Central memory CD8-positive, alpha-beta T cell (primary cell): ENCODE results near the gene CCDC14.
"Not testable (repeated sequence)": the region's sequence is repeated elsewhere in the genome, so short reads cannot be mapped to it uniquely, and the experiment has no call there.

Source experiments
- ATAC-seq: fragments of 150-1000 bp; cut with Tn5 transposase; replicated peaks from 2 replicates; pipeline ENCODE4 v1.10.0; 2022; ENCODE audit warnings: mild to moderate bottlenecking, moderate FRiP score, moderate number of reproducible peaks; ENCODE audit not compliant: poor library complexity, severe bottlenecking; ENCODE audit errors: extremely low read depth
- DNase-seq, 2 donors: peaks; one replicate each; pipeline ENCODE4 v3.0.0; 2021; ENCODE audit warnings: low spot score in 2 of 2
- H3K27ac Mint-ChIP-seq: one replicate; pipeline ENCODE4 v1.8.0; 2022; ENCODE audit warnings: low read depth, mild to moderate bottlenecking, moderate library complexity, mixed read lengths
- H3K27me3 Mint-ChIP-seq: one replicate; pipeline ENCODE4 v1.8.0; 2022; ENCODE audit warnings: mixed read lengths
- H3K36me3 Mint-ChIP-seq: one replicate; pipeline ENCODE4 v1.8.0; 2022; ENCODE audit warnings: mild to moderate bottlenecking, moderate library complexity, mixed read lengths; ENCODE audit not compliant: insufficient read depth
- H3K4me1 Mint-ChIP-seq: one replicate; pipeline ENCODE4 v1.8.0; 2022; ENCODE audit warnings: mixed read lengths
- H3K4me3 Mint-ChIP-seq: one replicate; pipeline ENCODE4 v1.8.0; 2022; ENCODE audit warnings: mild to moderate bottlenecking, moderate library complexity, mixed read lengths
- H3K9me3 Mint-ChIP-seq: one replicate; pipeline ENCODE4 v1.8.0; 2022; ENCODE audit warnings: mixed read lengths

CCDC14 gene

DNA sequence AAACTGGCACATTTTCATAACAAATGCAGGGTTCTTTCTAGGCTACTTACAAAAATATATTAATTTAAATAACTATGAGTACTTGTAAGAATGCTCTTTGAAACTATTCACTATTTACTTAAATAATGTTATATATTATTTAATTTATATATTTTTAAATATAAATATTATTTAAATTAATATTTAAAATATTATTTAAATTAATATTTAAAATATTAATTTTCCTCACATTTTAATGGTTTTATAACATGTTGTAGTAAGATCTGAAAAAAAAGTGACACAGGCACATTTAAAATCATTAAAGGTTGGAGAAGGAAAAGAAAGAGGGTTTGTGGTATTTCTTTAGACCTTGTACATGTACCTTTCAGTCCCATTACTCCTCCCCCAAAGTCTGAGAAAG, 34.6 kb downstream of the CCDC14 start:
- Mint-ChIP-seq H3K9me3 (peaks cover 18% of the 10 kb centered on the region), H3K4me1 (no peaks in the 10 kb centered on the region), H3K27ac (no peak overlapping the region), H3K27me3 (no peaks in the 10 kb centered on the region), H3K36me3 (peaks cover 12% of the 10 kb centered on the region), H3K4me3 (no peak overlapping the region)
- ATAC-seq (no peak), DNase-seq (no peak)

DNA sequence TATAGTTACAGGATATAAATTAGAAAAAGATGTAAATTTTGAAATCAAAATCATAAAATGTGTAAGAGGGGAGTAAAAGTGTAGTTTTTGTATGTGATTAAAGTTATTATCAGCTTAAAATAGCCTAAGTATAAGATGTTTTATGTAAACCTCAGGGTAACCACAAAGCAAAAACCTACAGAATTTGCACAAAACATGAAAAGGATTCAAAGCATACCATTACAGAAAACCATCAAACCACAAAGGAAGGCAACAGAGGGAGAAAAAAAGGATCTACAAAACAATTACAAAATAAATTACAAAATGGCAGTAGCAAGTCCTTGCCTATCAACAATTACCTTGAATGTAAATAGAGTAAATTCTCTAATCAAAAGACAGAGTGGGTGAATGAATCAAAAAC, 40.2 kb downstream of the CCDC14 start:
- Mint-ChIP-seq H3K27ac (no peak overlapping the region), H3K36me3 (peaks cover 6% of the 10 kb centered on the region), H3K9me3 (peaks cover 35% of the 10 kb centered on the region), H3K4me1 (no peaks in the 10 kb centered on the region), H3K4me3 (no peak overlapping the region), H3K27me3 (no peaks in the 10 kb centered on the region)
- no peak for DNase-seq
- ATAC-seq: no peak

DNA sequence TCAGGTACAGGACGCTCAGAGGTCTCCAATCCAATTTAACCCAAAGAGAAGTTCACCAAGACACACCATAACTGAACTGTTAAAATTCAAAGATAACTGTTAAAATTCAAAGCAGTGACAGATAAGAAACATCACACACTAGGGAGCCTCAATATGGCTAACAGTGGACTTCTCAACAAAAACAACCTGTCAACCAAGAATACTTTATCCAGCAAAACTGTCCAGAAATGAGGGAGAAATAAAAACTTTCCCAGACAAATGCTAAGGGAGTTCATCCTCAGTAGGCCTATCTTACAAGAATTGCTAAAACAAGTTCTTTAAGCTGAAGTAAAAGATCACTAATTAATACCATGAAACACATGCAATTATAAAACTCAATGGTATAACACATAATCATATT, 40.6 kb downstream of the CCDC14 start:
- Mint-ChIP-seq H3K27ac (no peak overlapping the region), H3K4me3 (no peak overlapping the region), H3K9me3 (peaks cover 35% of the 10 kb centered on the region), H3K4me1 (no peaks in the 10 kb centered on the region), H3K36me3 (peaks cover 6% of the 10 kb centered on the region), H3K27me3 (no peaks in the 10 kb centered on the region)
- ATAC-seq (no peak), DNase-seq (no peak)

DNA sequence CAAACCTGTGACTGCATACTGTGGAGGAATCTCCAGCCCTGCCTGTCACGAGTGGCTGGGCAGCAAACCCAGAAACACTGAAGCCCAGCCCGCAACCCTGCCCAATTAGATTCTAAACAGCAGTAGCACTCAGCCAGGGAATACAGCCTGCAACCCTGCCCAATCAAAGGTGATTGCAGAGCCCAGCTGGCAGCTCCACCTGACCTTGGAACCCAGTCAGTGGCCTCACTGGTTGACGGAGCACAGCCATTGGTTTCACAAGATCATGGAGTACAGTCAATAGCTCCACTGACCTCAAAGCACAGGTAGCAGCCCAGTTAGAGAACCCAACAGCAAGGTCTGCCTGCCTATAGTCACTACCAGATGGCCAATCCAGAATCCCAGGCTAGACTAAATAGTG, 41.7 kb downstream of the CCDC14 start:
- Mint-ChIP-seq H3K9me3 (peaks cover 33% of the 10 kb centered on the region), H3K27me3 (no peaks in the 10 kb centered on the region), H3K4me3 (no peak overlapping the region), H3K36me3 (peaks cover 6% of the 10 kb centered on the region), H3K4me1 (no peaks in the 10 kb centered on the region), H3K27ac (no peak overlapping the region)
- ATAC-seq: no peak
- DNase-seq: no peak

DNA sequence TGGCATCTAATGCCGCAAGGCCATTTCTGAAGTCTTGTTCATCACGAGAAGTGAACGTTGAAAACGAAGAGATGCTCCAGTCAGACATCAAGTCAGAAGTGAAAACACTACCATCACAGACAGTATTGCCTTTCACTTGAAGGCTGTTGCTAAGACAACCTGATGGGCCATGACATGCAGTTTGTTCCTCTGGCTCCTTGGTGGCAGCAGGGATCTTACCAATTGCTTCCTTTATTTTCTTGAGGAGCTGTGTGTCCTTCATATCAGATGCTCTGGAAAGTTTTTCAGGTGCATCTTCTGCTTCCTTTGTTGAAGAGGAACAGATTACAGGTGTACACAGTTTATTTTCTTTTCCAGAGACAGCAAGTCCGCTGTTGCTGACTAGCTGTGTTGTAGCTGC, 46.2 kb downstream of the CCDC14 start:
- ATAC-seq (no peak), DNase-seq (no peak)
- H3K4me3 Mint-ChIP-seq: no peak overlapping the region
- H3K9me3 Mint-ChIP-seq: peaks cover 3% of the 10 kb centered on the region
- H3K36me3 Mint-ChIP-seq: peaks cover 2% of the 10 kb centered on the region
- no peaks in the 10 kb centered on the region for H3K4me1 Mint-ChIP-seq
- no peak overlapping the region for H3K27ac Mint-ChIP-seq
- H3K27me3 Mint-ChIP-seq: no peaks in the 10 kb centered on the region

DNA sequence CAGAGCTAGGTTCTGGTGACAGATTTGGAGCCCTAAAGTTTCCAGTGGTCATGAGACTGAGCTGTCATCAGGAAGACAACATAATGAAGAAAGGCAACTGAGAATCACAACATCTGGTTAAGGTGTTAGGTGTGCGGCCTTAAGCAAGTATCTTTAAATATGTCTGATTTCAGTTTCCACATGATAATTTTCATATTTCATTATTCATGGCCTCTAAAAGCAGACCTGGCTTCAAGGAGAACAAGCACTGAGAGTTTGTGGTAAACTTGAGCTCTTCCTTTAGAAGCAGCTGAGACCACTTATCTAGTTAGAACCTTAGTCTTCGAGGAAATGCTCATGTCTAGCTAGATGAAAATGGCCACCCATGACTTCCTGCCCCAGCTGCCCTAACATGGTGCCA, 51.2 kb downstream of the CCDC14 start:
- DNase-seq (no peak), ATAC-seq (no peak)
- Mint-ChIP-seq H3K36me3 (no peaks in the 10 kb centered on the region), H3K4me3 (no peak overlapping the region), H3K9me3 (no peaks in the 10 kb centered on the region), H3K27ac (no peak overlapping the region), H3K4me1 (no peaks in the 10 kb centered on the region), H3K27me3 (peaks cover 12% of the 10 kb centered on the region)

DNA sequence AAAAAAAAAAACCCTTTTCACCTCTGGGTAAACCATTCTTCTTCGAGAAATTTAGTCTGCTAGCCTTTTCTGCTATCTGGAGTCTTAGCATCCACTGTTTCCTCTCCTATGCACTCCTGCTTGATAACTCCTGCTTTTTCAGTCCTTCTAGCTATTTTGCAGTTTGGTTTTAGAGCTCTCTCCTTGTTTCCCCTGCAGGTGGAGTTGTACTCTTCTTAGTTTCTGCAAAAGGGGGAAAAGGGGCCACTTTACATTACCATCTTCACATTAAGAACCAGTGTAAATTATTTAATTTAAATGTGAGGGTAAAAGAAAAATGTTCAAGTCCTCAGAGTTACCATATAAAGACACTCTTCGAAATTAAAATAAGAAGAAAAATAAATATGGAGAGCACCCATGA, 53.3 kb downstream of the CCDC14 start:
- H3K36me3 Mint-ChIP-seq: no peaks in the 10 kb centered on the region
- no peaks in the 10 kb centered on the region for H3K9me3 Mint-ChIP-seq
- H3K27me3 Mint-ChIP-seq: peaks cover 12% of the 10 kb centered on the region
- H3K4me3 Mint-ChIP-seq: no peak overlapping the region
- H3K4me1 Mint-ChIP-seq: no peaks in the 10 kb centered on the region
- ATAC-seq: no peak
- DNase-seq: no peak
- H3K27ac Mint-ChIP-seq: no peak overlapping the region

DNA sequence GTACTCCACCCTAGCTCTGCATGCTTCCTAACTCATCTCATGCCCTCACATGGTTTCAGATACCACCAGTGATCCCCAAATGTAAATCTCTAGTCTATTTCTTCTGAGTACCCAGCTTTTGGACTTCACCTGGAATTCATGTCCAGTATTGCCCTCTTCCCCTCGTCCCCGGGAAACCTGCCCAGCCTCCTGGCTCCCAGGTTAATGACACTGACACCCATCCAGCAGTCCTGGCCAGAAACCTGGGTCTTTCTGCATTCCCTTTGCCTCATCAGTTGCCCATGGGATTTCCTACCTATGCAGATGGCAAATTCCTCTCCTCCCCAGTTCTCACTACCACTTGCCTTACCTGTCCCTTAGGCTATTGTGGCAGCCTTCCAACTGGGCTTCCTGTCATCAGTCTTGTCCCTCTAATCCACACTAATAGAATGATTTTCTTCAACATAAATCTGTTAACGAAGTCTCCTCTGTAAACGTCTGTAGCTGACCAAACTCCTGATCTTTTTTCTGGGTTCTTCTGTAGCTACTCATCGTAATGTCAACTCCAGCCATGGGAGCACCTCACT, 61.6 kb downstream of the CCDC14 start:
- Mint-ChIP-seq H3K4me1 (no peaks in the 10 kb centered on the region), H3K9me3 (no peaks in the 10 kb centered on the region), H3K36me3 (no peaks in the 10 kb centered on the region), H3K4me3 (no peak overlapping the region), H3K27ac (no peak overlapping the region), H3K27me3 (peaks cover 17% of the 10 kb centered on the region)
- no peak for DNase-seq
- ATAC-seq: no peak

DNA sequence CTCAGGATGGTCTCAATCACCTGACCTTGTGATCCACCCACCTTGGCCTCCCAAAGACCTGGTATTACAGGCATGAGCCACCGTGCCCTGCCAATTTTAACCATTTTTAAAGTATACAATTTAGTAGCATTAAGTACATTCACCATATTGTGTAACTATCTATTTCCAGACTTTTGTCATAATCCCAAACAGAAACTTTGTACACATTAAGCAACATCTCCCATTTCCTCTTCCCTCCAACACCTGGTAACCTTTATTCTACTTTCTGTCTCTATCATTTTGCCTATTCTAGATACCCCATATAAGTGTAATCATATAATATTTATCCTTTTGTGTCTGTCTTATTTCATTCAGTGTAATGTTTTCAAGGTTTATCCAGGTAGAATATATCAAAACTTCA, 68.0 kb downstream of the CCDC14 start:
- ATAC-seq: no peak
- DNase-seq: no peak
- Mint-ChIP-seq H3K4me3 (no peak overlapping the region), H3K4me1 (no peaks in the 10 kb centered on the region), H3K27me3 (peaks cover 26% of the 10 kb centered on the region), H3K36me3 (peaks cover 2% of the 10 kb centered on the region), H3K9me3 (no peaks in the 10 kb centered on the region), H3K27ac (no peak overlapping the region)

DNA sequence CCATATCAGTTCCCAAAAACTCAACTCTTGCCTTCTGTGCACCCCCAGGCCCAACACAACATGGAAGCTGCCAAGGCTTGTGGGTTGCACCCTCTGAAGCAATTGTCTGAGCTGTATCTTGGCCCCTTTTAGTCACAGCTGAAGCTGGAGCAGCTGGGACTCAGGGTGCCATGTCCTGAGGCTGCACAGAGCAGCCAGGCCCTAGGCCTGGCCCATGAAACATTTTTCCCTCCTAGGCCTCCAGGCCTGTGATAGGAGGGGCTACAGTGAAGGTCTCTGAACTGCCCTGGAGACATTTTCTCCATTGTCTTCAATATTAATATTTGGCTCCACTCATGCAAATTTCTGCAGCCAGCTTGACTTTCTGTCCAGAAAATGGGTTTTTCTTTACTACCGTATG, 68.8 kb downstream of the CCDC14 start:
- no peak overlapping the region for H3K4me3 Mint-ChIP-seq
- no peaks in the 10 kb centered on the region for H3K9me3 Mint-ChIP-seq
- no peak overlapping the region for H3K27ac Mint-ChIP-seq
- ATAC-seq: no peak
- H3K36me3 Mint-ChIP-seq: peaks cover 2% of the 10 kb centered on the region
- peaks cover 31% of the 10 kb centered on the region for H3K27me3 Mint-ChIP-seq
- H3K4me1 Mint-ChIP-seq: no peaks in the 10 kb centered on the region
- no peak for DNase-seq

DNA sequence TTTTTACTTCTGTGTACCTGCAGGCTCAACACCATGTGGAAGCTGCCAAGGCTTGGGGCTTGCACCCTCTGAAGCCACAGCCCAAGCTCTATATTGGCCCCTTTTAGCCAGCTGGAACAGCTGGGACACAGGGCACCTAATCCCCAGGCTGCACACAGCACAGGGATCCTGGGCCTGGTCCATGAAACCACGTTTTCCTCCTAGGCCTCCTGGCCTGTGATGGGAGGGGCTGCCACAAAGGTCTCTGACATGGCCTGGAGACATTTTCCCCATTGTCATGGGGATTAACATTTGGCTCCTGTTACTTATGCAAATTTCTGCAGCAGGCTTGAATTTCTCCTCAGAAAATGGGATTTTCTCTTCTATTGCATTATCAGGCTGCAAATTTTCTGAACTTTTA, 70.0 kb downstream of the CCDC14 start:
- not testable (repeated sequence) for H3K36me3 Mint-ChIP-seq, ATAC-seq, H3K27ac Mint-ChIP-seq, H3K9me3 Mint-ChIP-seq, DNase-seq, H3K4me1 Mint-ChIP-seq, H3K4me3 Mint-ChIP-seq
- H3K27me3 Mint-ChIP-seq: peaks cover 38% of the 10 kb centered on the region

DNA sequence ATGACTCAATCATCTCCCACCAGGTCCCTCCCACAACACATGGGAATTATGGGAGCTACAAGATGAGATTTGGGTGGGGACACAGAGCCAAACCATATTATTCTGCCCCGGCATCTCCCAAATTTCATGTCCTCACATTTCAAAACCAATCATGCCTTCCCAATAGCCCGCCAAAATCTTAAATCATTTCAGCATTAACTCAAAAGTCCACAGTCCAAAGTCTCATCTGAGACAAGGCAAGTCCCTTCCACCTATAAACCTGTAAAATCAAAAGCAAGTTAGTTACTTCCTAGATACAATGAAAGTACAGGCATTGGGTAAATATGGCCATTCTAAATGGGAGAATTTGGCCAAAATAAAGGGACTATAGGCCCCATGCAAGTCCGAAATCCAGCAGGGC, 70.9 kb downstream of the CCDC14 start:
- not testable (repeated sequence) for H3K27ac Mint-ChIP-seq, H3K36me3 Mint-ChIP-seq, DNase-seq, H3K9me3 Mint-ChIP-seq, ATAC-seq, H3K4me3 Mint-ChIP-seq, H3K4me1 Mint-ChIP-seq
- H3K27me3 Mint-ChIP-seq: peaks cover 47% of the 10 kb centered on the region

DNA sequence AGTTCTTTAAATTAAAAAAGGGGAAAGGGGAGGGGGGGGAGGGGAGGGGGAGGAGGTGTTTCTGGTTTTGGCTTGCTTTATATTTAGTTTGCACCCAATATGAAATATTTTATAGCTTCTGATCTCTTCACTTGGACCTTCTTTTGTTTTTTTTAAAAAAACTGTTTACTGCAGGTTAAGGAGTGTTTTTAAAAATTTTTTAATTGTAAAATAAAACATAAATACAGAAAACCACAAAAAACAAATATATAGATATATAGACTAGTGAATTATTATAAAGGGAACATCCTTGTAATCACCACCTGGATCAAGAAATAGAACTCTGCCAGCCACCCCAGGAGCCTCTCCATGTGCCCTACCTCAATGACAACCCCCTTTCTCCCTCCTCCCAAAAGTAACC, 76.0 kb downstream of the CCDC14 start:
- ATAC-seq: no peak
- H3K4me1 Mint-ChIP-seq: peaks cover 14% of the 10 kb centered on the region
- no peak overlapping the region for H3K27ac Mint-ChIP-seq
- peaks cover 87% of the 10 kb centered on the region for H3K27me3 Mint-ChIP-seq
- peaks cover under 1% of the 10 kb centered on the region for H3K36me3 Mint-ChIP-seq
- H3K4me3 Mint-ChIP-seq: no peak overlapping the region
- H3K9me3 Mint-ChIP-seq: no peaks in the 10 kb centered on the region
- no peak for DNase-seq
